Measurements from ENCODE around the gene CYTH2.

CYTH2 gene

DNA sequence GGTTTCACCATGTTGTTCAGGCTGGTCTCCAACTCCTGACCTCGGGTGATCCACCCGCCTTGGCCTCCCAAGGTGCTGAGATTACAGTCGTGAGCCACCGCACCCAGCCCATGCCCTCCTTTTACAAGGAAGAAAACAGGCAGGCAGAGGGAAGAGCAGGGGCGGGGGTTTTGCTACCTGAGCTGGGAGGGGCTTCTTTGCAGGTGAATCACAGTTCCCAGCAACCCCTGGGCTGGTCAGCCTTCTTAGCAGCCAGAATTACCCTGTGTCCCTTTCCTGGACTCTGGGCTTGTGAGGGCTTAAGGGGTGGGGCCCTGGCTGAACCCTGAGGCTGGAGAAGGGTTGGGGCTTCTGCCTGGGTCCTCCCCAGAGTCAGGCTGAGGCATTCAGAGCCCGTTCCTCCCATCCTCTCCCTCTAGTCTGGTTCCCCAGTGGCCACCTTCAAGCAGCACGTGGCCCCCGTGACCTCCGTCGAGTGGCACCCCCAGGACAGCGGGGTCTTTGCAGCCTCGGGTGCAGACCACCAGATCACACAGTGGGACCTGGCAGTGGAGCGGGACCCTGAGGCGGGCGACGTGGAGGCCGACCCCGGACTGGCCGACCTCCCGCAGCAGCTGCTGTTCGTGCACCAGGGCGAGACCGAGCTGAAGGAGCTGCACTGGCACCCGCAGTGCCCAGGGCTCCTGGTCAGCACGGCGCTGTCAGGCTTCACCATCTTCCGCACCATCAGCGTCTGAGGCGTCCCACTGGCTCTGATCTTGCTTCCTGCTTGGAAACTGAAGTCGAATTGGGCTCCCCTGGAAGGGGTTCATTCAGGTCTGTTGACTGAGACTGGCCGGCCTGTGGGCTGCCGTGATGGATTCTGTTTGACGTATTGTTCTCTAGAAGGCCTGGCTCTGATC, 16.6 kb upstream of the CYTH2 start:
- H3K27ac ChIP-seq (ENCODE audit: low read length): no peak overlapping the region

DNA sequence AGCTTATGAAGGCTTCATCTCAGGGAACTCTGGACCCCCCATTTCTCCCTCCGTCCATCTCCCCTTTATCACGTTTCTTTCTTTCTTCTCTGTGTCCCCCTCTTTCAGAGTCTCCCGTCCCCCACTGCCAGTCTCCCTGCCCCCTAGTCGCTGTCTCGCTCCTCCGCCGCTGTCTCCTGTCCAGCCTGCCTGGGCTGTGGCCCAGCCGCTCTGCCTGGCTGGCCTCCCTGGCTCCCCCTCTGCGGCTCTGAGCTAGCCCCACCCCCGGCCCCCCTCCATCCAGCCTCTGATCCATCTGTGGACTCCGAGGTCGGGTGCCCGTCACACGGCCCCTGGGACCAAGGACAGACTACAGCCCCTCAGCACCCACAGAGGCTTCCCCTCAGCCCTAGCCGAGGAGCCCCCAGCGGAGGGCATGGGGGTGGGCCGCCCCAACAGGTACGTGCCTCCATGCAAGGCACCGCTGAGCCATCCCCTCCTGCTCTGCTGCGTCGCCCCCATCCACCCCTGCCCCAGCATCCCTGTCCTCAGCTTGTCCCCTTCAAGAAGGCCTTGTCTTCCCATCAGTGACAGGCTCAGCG, 14.9 kb upstream of the CYTH2 start:
- ATAC-seq (ENCODE audit: insufficient read depth, low read depth) (no peak), DNase-seq (no peak)
- Histone ChIP-seq H3K27ac (ENCODE audit: low read length) (no peak overlapping the region), H4K20me1 (ENCODE audit: insufficient read depth, low read length) (peaks cover 61% of the 10 kb centered on the region), H3K9ac (ENCODE audit: low read depth, low read length) (no peak overlapping the region), H3K9me3 (ENCODE audit: insufficient read depth, low read length, severe bottlenecking) (no peaks in the 10 kb centered on the region), H3K4me3 (ENCODE audit: low read depth in 1 of 2, low read length in 2 of 2) (no peak overlapping the region), H3K36me3 (ENCODE audit: insufficient read depth, low read length) (peaks cover 87% of the 10 kb centered on the region), H2AFZ (ENCODE audit: low read depth, low read length) (no peak overlapping the region), H3K79me2 (ENCODE audit: insufficient read depth, low read length) (peaks cover 35% of the 10 kb centered on the region), H3K27me3 (ENCODE audit: insufficient read depth, low read length, poor library complexity) (no peaks in the 10 kb centered on the region), H3K4me1 (ENCODE audit: insufficient read depth, low read length) (no peaks in the 10 kb centered on the region), H3K4me2 (ENCODE audit: insufficient read depth, low read length) (no peak overlapping the region)
- TF ChIP-seq, protein P1, sequence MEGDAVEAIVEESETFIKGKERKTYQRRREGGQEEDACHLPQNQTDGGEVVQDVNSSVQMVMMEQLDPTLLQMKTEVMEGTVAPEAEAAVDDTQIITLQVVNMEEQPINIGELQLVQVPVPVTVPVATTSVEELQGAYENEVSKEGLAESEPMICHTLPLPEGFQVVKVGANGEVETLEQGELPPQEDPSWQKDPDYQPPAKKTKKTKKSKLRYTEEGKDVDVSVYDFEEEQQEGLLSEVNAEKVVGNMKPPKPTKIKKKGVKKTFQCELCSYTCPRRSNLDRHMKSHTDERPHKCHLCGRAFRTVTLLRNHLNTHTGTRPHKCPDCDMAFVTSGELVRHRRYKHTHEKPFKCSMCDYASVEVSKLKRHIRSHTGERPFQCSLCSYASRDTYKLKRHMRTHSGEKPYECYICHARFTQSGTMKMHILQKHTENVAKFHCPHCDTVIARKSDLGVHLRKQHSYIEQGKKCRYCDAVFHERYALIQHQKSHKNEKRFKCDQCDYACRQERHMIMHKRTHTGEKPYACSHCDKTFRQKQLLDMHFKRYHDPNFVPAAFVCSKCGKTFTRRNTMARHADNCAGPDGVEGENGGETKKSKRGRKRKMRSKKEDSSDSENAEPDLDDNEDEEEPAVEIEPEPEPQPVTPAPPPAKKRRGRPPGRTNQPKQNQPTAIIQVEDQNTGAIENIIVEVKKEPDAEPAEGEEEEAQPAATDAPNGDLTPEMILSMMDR (IDR thresholded peaks at IDR 0.05; ENCODE audit: borderline replicate concordance, extremely low read depth, low read length, poor library complexity, severe bottlenecking): no peak
- TF ChIP-seq EZH2 (IDR thresholded peaks at IDR 0.05; ENCODE audit: borderline replicate concordance, low read depth, low read length, severe bottlenecking): no peak

More for the DNA sequence above, 16.6 kb upstream of the CYTH2 start:
- H3K4me3 ChIP-seq (ENCODE audit: low read depth in 1 of 2, low read length in 2 of 2): no peak overlapping the region
- no peak overlapping the region for H3K4me2 ChIP-seq (ENCODE audit: insufficient read depth, low read length)
- H4K20me1 ChIP-seq (ENCODE audit: insufficient read depth, low read length): peaks cover 54% of the 10 kb centered on the region
- TF ChIP-seq, protein P1 (IDR thresholded peaks at IDR 0.05; ENCODE audit: borderline replicate concordance, extremely low read depth, low read length, poor library complexity, severe bottlenecking): no peak
- TF ChIP-seq EZH2 (IDR thresholded peaks at IDR 0.05; ENCODE audit: borderline replicate concordance, low read depth, low read length, severe bottlenecking): no peak
- ATAC-seq (ENCODE audit: insufficient read depth, low read depth) (no peak), DNase-seq (no peak)
- H3K27me3 ChIP-seq (ENCODE audit: insufficient read depth, low read length, poor library complexity): no peaks in the 10 kb centered on the region
- peaks cover 95% of the 10 kb centered on the region for H3K36me3 ChIP-seq (ENCODE audit: insufficient read depth, low read length)
- H3K79me2 ChIP-seq (ENCODE audit: insufficient read depth, low read length): peaks cover 48% of the 10 kb centered on the region
- H2AFZ ChIP-seq (ENCODE audit: low read depth, low read length): no peak overlapping the region
- no peak overlapping the region for H3K9ac ChIP-seq (ENCODE audit: low read depth, low read length)
- H3K9me3 ChIP-seq (ENCODE audit: insufficient read depth, low read length, severe bottlenecking): no peaks in the 10 kb centered on the region
- H3K4me1 ChIP-seq (ENCODE audit: insufficient read depth, low read length): peaks cover 3% of the 10 kb centered on the region; the same call in 1 of the 2 replicates

DNA sequence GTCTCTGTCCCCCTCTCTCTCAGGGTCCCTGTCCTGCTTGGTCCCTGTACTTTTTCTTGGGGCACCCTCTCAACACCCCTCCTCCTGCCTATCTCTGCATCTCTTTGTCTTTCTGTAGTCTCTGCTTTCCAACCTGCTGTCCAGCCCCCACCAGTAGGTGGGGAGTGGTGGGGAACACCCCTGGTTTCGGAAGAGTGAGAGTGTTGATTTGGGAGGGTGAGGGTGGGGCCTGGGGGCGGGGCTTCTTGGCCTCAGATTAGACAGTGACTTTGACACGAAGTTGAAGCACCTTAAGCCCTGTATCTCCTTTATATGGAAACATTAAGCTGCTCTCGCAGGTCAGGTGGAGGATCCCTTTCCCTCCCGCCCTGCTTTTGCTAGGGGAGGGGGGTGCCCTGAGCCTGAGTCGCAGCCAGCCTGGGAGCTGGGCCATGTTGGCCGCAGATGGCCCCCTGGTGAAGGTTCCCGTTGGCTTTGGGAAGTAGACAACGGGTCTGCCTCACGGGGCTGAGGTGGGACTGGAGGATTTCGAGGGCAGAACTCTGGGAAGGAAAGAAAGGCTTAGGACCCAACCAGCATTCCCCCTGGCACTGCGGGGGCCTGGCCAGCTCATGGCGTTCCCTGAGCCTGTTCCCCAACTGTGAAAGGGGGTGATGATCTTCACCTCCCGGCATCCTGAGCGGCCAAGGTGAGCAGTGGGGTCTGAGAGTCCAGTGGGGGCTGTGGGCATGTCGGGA, 13.8 kb upstream of the CYTH2 start, which contains the start of gene KCNJ14:
Gene KCNJ14, plus strand, starts transcription at position 404 of the 737 bp plus-strand sequence. CDS start 6,151 bp downstream, outside the sequence.
- H3K9me3 ChIP-seq (ENCODE audit: insufficient read depth, low read length, severe bottlenecking): no peaks in the 10 kb centered on the region
- no peak for ATAC-seq (ENCODE audit: insufficient read depth, low read depth)
- H3K9ac ChIP-seq (ENCODE audit: low read depth, low read length): no peak within 1 kb of the TSS
- H3K27ac ChIP-seq (ENCODE audit: low read length): no peak within 1 kb of the TSS
- H3K36me3 ChIP-seq (ENCODE audit: insufficient read depth, low read length): peaks cover 76% of the 10 kb centered on the region
- H3K4me1 ChIP-seq (ENCODE audit: insufficient read depth, low read length): no peaks in the 10 kb centered on the region
- H2AFZ ChIP-seq (ENCODE audit: low read depth, low read length): no peak within 1 kb of the TSS
- peaks cover 24% of the 10 kb centered on the region for H3K79me2 ChIP-seq (ENCODE audit: insufficient read depth, low read length)
- no peaks in the 10 kb centered on the region for H3K27me3 ChIP-seq (ENCODE audit: insufficient read depth, low read length, poor library complexity)
- H3K4me2 ChIP-seq (ENCODE audit: insufficient read depth, low read length): no peak within 1 kb of the TSS
- DNase-seq: no peak
- no peak within 1 kb of the TSS for H3K4me3 ChIP-seq (ENCODE audit: low read depth in 1 of 2, low read length in 2 of 2)
- TF ChIP-seq EZH2 (IDR thresholded peaks at IDR 0.05; ENCODE audit: borderline replicate concordance, low read depth, low read length, severe bottlenecking): no peak
- TF ChIP-seq, protein P1 (IDR thresholded peaks at IDR 0.05; ENCODE audit: borderline replicate concordance, extremely low read depth, low read length, poor library complexity, severe bottlenecking): no peak
- H4K20me1 ChIP-seq (ENCODE audit: insufficient read depth, low read length): peaks cover 58% of the 10 kb centered on the region
